ENCODE results near the gene SLF2.
"Not testable (repeated sequence)": the region's sequence is repeated elsewhere in the genome, so short reads cannot be mapped to it uniquely, and the experiment has no call there.

SLF2 gene

DNA sequence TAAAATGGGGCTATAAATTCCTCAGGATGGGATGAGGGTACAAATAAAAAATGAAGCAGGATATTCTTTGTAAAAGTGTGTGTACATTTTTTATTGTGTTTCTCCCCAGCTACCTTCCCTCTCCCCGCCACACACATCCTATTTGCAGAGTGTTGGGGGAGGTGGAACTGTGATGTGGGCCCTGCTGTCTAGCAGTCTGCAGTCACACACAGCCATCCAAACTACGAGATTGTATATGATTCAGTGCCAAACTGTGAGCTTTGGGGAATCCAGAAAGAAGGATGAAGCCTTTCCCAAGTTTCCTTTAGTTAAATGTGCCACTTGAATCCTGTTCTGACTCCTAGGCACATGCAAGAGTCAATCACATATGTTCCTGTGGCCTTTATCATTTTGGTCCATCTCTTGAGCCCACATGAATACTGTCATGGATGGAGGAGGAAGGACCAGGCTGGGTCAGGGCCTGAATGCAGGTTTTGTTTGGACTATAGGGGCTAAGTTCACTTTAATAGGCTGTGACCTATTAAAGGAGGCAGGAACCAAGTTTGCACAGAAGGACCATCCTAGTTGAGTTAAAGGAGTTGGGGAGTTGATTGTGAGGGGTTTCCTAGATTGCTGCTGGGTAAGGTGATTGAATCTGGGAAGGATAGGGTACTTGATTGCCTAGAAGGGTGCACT, 55.4 kb downstream of the SLF2 start:
- Mint-ChIP-seq H3K4me3 (peak overlapping the region; percentile 62 to 68), H3K9me3 (no peaks in the 10 kb centered on the region), H3K36me3 (ENCODE audit: insufficient read depth) (peaks cover 6% of the 10 kb centered on the region), H3K4me1 (ENCODE audit: low read depth in 2 of 2) (peaks cover 9 to 18% of the 10 kb centered on the region in 2 donors), H3K27ac (peak overlapping the region in 1 of 2 donors; percentile 52), H3K27me3 (no peaks in the 10 kb centered on the region)
- ATAC-seq (replicated peaks) (no peak), DNase-seq (no peak)

DNA sequence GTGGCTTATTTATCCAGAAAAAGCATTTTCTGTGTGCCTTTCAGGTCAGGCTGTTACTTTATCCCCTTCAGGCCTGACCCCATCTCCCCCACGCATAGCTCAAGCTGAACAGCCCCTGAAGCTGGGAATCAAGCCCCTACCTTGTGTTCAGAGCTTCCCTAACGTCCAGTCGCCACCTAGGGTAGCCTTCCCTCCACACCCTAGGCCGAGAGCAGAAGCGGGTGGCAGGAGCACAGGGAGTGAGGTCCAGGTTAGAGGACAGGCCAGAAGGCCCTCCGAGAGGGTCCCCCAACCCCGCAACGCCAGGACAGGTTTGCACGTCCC, 56.1 kb downstream of the SLF2 start:
- H3K36me3 Mint-ChIP-seq (ENCODE audit: insufficient read depth), result peaks cover 6% of the 10 kb centered on the region
- no peaks in the 10 kb centered on the region for H3K27me3 Mint-ChIP-seq
- DNase-seq (no peak), ATAC-seq (replicated peaks) (no peak)
- peaks cover 9 to 18% of the 10 kb centered on the region in 2 donors for H3K4me1 Mint-ChIP-seq (ENCODE audit: low read depth in 2 of 2)
- no peaks in the 10 kb centered on the region for H3K9me3 Mint-ChIP-seq
- peak overlapping the region in 1 of 2 donors; percentile 52 for H3K27ac Mint-ChIP-seq
- H3K4me3 Mint-ChIP-seq, result peak overlapping the region; percentile 62 to 68

GRCh38 chr10:100969187-100970075, 56.7 kb downstream of the SLF2 start, which contains the start of gene SEMA4G:
Gene SEMA4G (plus strand): TSS chr10:100969504. CDS start chr10:100972913, 3,409 bp downstream.
- Mint-ChIP-seq H3K4me1 (ENCODE audit: low read depth in 2 of 2) (peaks cover 9 to 18% of the 10 kb centered on the region in 2 donors), H3K36me3 (ENCODE audit: insufficient read depth) (peaks cover 6% of the 10 kb centered on the region), H3K27ac (peak within 1 kb of the TSS; percentile 25 to 83), H3K4me3 (peak within 1 kb of the TSS; percentile 62 to 68), H3K9me3 (no peaks in the 10 kb centered on the region), H3K27me3 (no peaks in the 10 kb centered on the region)
- peak; percentile 26 to 33 (median 29) for DNase-seq
- peak; percentile 72 for ATAC-seq (replicated peaks)

GRCh38 chr10:100970076-100970913, 57.5 kb downstream of the SLF2 start:
- no peaks in the 10 kb centered on the region for H3K27me3 Mint-ChIP-seq
- H3K36me3 Mint-ChIP-seq (ENCODE audit: insufficient read depth), result peaks cover 4% of the 10 kb centered on the region
- no peaks in the 10 kb centered on the region for H3K9me3 Mint-ChIP-seq
- H3K4me1 Mint-ChIP-seq (ENCODE audit: low read depth in 2 of 2), result peaks cover 9 to 18% of the 10 kb centered on the region in 2 donors
- ATAC-seq (replicated peaks) (peak; percentile 58), DNase-seq (no peak)
- peak overlapping the region; percentile 25 to 83 for H3K27ac Mint-ChIP-seq
- peak overlapping the region; percentile 62 to 68 for H3K4me3 Mint-ChIP-seq

GRCh38 chr10:100970914-100971811, 58.4 kb downstream of the SLF2 start:
- peak overlapping the region in 1 of 2 donors; percentile 83 for H3K27ac Mint-ChIP-seq
- ATAC-seq (replicated peaks) (no peak), DNase-seq (no peak)
- peak overlapping the region; percentile 62 to 68 for H3K4me3 Mint-ChIP-seq
- no peaks in the 10 kb centered on the region for H3K36me3 Mint-ChIP-seq (ENCODE audit: insufficient read depth)
- peaks cover 9 to 18% of the 10 kb centered on the region in 2 donors for H3K4me1 Mint-ChIP-seq (ENCODE audit: low read depth in 2 of 2)
- H3K9me3 Mint-ChIP-seq, result no peaks in the 10 kb centered on the region
- no peaks in the 10 kb centered on the region for H3K27me3 Mint-ChIP-seq

DNA sequence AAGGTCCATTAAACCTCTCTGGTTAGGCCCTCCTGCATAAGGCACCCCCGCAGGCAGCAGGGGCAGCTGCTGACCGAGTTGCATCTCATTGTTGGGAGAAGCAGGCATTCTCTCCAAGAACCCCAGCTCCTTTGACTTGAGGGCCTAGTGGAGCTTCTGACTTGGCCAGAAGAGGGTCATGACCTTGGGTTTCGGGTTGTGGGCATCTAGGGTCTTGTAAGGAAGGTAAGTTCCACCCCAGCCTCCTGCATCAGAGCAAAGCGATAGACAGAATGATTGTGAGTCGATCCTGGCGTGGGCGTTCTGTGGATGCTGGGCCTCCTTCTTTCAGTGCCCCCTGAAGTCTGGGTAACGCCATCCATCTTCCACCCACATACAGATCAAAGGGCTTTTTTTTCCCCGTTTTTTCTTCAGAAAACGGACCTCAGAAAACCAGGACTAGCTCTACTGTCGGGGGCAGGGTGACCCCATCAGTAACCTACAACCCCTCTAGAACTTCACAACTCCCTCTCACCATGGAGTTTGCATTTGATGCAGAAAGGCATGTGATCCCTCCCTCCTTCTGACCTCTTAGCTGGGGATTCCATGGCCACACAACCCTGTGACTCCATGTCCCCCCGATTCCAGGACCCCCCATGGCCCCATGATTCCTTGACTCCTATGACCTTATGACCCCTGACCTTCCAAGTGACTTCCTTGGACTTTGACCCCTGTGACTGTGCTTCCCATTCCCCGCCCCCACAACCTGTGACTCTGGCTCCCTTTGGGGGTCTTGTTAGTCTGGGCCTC, 59.5 kb downstream of the SLF2 start:
- Mint-ChIP-seq H3K4me3 (no peak overlapping the region), H3K9me3 (no peaks in the 10 kb centered on the region), H3K36me3 (ENCODE audit: insufficient read depth) (peaks cover 5% of the 10 kb centered on the region), H3K27me3 (no peaks in the 10 kb centered on the region), H3K27ac (no peak overlapping the region), H3K4me1 (ENCODE audit: low read depth in 2 of 2) (peaks cover 9 to 18% of the 10 kb centered on the region in 2 donors)
- no peak for DNase-seq
- ATAC-seq (replicated peaks), result no peak

DNA sequence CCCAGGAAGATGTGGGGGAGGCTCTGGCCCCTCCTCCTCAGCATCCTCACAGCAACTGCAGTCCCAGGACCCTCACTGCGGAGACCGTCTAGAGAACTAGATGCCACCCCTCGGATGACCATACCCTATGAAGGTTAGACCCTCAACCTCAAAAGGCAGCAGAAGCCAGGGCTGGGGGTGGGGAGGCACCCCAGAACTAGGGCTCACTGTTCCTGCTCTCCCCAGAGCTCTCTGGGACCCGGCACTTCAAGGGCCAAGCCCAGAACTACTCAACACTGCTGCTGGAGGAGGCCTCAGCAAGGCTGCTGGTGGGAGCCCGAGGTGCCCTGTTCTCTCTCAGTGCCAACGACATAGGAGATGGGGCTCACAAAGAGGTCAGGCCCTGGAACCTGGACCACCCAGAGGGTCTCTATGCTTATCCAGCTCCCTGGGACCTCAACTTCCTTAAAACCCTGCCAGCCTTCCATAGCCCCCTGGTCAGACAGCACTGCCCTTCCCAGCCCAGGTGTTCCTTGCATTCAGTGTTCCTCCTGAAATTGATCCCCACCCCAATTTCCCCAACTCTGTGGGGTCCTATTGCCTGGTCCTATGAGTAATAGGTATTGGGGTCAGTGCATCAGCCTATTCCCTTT, 60.3 kb downstream of the SLF2 start:
- Mint-ChIP-seq H3K36me3 (ENCODE audit: insufficient read depth) (peaks cover 5% of the 10 kb centered on the region), H3K4me3 (no peak overlapping the region), H3K27ac (no peak overlapping the region), H3K9me3 (no peaks in the 10 kb centered on the region), H3K4me1 (ENCODE audit: low read depth in 2 of 2) (peaks cover 9 to 17% of the 10 kb centered on the region in 2 donors), H3K27me3 (no peaks in the 10 kb centered on the region)
- DNase-seq (no peak), ATAC-seq (replicated peaks) (no peak)

DNA sequence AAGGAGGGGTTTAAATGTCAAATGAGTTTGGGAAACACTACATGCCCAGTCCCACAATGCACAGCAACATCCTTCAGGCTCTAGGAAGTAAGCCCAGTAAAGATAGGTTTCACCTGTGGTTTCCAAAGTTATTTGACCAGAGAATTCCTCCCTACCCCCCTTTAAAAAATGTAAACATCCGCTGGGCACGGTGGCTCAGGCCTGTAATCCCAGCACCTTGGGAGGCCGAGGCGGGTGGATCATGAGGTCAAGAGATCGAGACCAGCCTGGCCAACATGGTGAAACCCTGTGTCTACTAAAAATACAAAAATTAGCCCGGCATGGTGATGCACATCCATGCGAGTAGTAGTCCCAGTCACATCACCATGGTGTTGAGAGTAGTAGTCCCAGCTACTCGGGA, 62.6 kb downstream of the SLF2 start:
- not testable (repeated sequence) for H3K36me3 Mint-ChIP-seq (ENCODE audit: insufficient read depth); H3K27ac Mint-ChIP-seq; H3K4me3 Mint-ChIP-seq; ATAC-seq (replicated peaks); DNase-seq; H3K9me3 Mint-ChIP-seq; H3K4me1 Mint-ChIP-seq (ENCODE audit: low read depth in 2 of 2); H3K27me3 Mint-ChIP-seq

DNA sequence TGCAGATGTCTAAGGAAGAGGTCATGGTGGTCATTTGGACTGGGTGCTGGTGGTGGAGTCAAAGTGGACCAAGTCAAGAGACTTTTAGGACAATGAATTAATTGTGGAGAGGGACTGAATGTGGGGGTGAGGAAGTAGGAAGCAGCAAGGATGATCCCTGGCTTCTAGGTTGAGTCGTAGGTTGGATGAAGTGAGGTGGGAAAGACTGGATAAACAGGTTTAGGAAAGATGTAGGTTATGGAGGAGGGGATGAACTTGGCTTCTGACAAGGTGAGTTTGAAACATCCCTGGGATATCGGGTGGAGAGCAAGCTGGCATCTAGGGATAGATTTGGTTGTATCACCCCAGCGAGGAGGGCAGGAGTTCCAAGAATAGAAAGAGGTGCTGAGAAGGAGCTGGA, 64.1 kb downstream of the SLF2 start:
- Mint-ChIP-seq H3K4me1 (ENCODE audit: low read depth in 2 of 2) (peaks cover 0 to 2% of the 10 kb centered on the region in 2 donors), H3K27ac (peak overlapping the region; percentile 33 to 62), H3K27me3 (no peaks in the 10 kb centered on the region), H3K9me3 (no peaks in the 10 kb centered on the region), H3K36me3 (ENCODE audit: insufficient read depth) (peaks cover 14% of the 10 kb centered on the region), H3K4me3 (no peak overlapping the region)
- DNase-seq, result no peak
- no peak for ATAC-seq (replicated peaks)

- H3K4me1 Mint-ChIP-seq (ENCODE audit: low read depth in 2 of 2), result peaks cover 0 to 2% of the 10 kb centered on the region in 2 donors
- no peak for DNase-seq
Observed at GRCh38 chr10:100977436-100977835, 64.7 kb downstream of the SLF2 start.

GRCh38 chr10:100978121-100978900, 65.5 kb downstream of the SLF2 start:
- H3K27me3 Mint-ChIP-seq, result no peaks in the 10 kb centered on the region
- H3K9me3 Mint-ChIP-seq, result no peaks in the 10 kb centered on the region
- peaks cover 19% of the 10 kb centered on the region for H3K36me3 Mint-ChIP-seq (ENCODE audit: insufficient read depth)
- no peak for ATAC-seq (replicated peaks)
- H3K27ac Mint-ChIP-seq, result peak overlapping the region in 1 of 2 donors; percentile 25
- DNase-seq, result no peak
- H3K4me1 Mint-ChIP-seq (ENCODE audit: low read depth in 2 of 2), result peaks cover 0 to 2% of the 10 kb centered on the region in 2 donors
- no peak overlapping the region for H3K4me3 Mint-ChIP-seq

More at GRCh38 chr10:100977436-100977835, 64.7 kb downstream of the SLF2 start:
- Mint-ChIP-seq H3K4me3 (no peak overlapping the region), H3K36me3 (ENCODE audit: insufficient read depth) (peaks cover 19% of the 10 kb centered on the region), H3K27me3 (no peaks in the 10 kb centered on the region), H3K9me3 (no peaks in the 10 kb centered on the region), H3K27ac (peak overlapping the region; percentile 25 to 62)
- no peak for ATAC-seq (replicated peaks)
